HEK293 (cell line): ENCODE results near the gene ARHGAP27.

Experiments used
- CTCF ChIA-PET: fragments of 350-600 bp; formaldehyde crosslinking; extraction: SDS; loops from one replicate; lab custom pipeline; 2021; ENCODE audit warnings: antibody characterized with exemption; lab: Yijun Ruan, JAX
- POLR2A ChIA-PET: fragments of 300-600 bp; formaldehyde crosslinking; extraction: SDS; loops from one replicate; lab custom pipeline; 2020; ENCODE audit warnings: antibody characterized with exemption, inconsistent platforms; lab: Yijun Ruan, JAX
- H3K27ac ChIP-seq: fragments of 200-500 bp; sonication (Bioruptor generic); 2 replicates; pipeline ENCODE4 v1.5.1; 2014; ENCODE audit warnings: low read depth, low read length, control low read depth, inconsistent platforms; ENCODE audit errors: extremely low read depth
- H3K36me3 ChIP-seq, 2 experiments: fragments of 200-500 bp in 1 of 2; sonication (Bioruptor generic) in 1 of 2; 1 replicate in 1 of 2; 2 replicates in 1 of 2; pipeline ENCODE4 v1.5.1; 2014 to 2017; ENCODE audit warnings: inconsistent platforms in 2 of 2, low read length in 2 of 2; ENCODE audit not compliant: control insufficient read depth in 2 of 2, insufficient read depth in 1 of 2
- H3K4me1 ChIP-seq: fragments of 200-500 bp; sonication (Bioruptor generic); 2 replicates; pipeline ENCODE4 v1.5.1; 2014; ENCODE audit warnings: mild to moderate bottlenecking, low read length, inconsistent platforms; ENCODE audit not compliant: control insufficient read depth, insufficient read depth
- H3K4me3 ChIP-seq: 2 replicates; pipeline ENCODE4 v1.5.1; 2011; ENCODE audit warnings: low read depth, mild to moderate bottlenecking, control low read depth, low read length, moderate library complexity
- H3K9me3 ChIP-seq: fragments of 200-500 bp; sonication (Bioruptor generic); 2 replicates; pipeline ENCODE4 v1.5.1; 2014; ENCODE audit warnings: low read depth, low read length, inconsistent platforms; ENCODE audit not compliant: control insufficient read depth, insufficient read depth
- BCL11B ChIP-seq: fragments of 450-650 bp; formaldehyde crosslinking; IDR thresholded peaks from 2 replicates; pipeline ENCODE4 v1.5.1; 2016; ENCODE audit warnings: low read depth, missing biosample characterization, missing genetic modification characterization
- HOXD13 ChIP-seq: sonication (generic); formaldehyde crosslinking; IDR thresholded peaks from 2 replicates; pipeline ENCODE4 v1.8.0; 2022; ENCODE audit warnings: missing genetic modification reagents, borderline replicate concordance
- KLF16 ChIP-seq: fragments of 450-650 bp; formaldehyde crosslinking; IDR thresholded peaks from 2 replicates; pipeline ENCODE4 v1.5.1; 2017; ENCODE audit warnings: missing biosample characterization, missing genetic modification characterization
- MEIS1 ChIP-seq: sonication (generic); formaldehyde crosslinking; IDR thresholded peaks from 2 replicates; pipeline ENCODE4 v1.8.1; 2022; ENCODE audit warnings: missing genetic modification reagents, mild to moderate bottlenecking, borderline replicate concordance
- PRDM4 ChIP-seq: fragments of 450-650 bp; formaldehyde crosslinking; IDR thresholded peaks from 2 replicates; pipeline ENCODE4 v1.5.1; 2017; ENCODE audit warnings: missing biosample characterization, missing genetic modification characterization
- TSHZ1 ChIP-seq: fragments of 450-650 bp; formaldehyde crosslinking; IDR thresholded peaks from 2 replicates; pipeline ENCODE4 v1.5.1; 2016; ENCODE audit warnings: missing biosample characterization, missing genetic modification characterization, borderline replicate concordance
- ZBTB17 ChIP-seq: fragments of 450-650 bp; formaldehyde crosslinking; IDR thresholded peaks from 2 replicates; pipeline ENCODE4 v1.5.1; 2016; ENCODE audit warnings: missing biosample characterization, missing genetic modification characterization
- ZFHX2 ChIP-seq: fragments of 450-650 bp; formaldehyde crosslinking; conservative IDR thresholded peaks from 2 replicates; pipeline ENCODE4 v1.5.1; 2016; ENCODE audit warnings: missing biosample characterization, missing genetic modification characterization
- ZNF112 ChIP-seq: fragments of 450-650 bp; formaldehyde crosslinking; IDR thresholded peaks from 2 replicates; pipeline ENCODE4 v1.5.0; 2017; ENCODE audit warnings: missing biosample characterization, missing genetic modification characterization
- ZNF138 ChIP-seq: fragments of 450-650 bp; formaldehyde crosslinking; IDR thresholded peaks from 2 replicates; pipeline ENCODE4 v1.5.1; 2016; ENCODE audit warnings: missing biosample characterization, missing genetic modification characterization, borderline replicate concordance
- ZNF146 ChIP-seq: fragments of 450-650 bp; formaldehyde crosslinking; IDR thresholded peaks from 2 replicates; pipeline ENCODE4 v1.5.1; 2016; ENCODE audit warnings: missing biosample characterization, missing genetic modification characterization
- ZNF157 ChIP-seq: fragments of 450-650 bp; formaldehyde crosslinking; IDR thresholded peaks from 2 replicates; pipeline ENCODE4 v1.5.1; 2016; ENCODE audit warnings: missing biosample characterization, missing genetic modification characterization
- ZNF16 ChIP-seq: fragments of 450-650 bp; formaldehyde crosslinking; IDR thresholded peaks from 2 replicates; pipeline ENCODE4 v1.5.1; 2016; ENCODE audit warnings: low read depth, missing biosample characterization, missing genetic modification characterization
- ZNF335 ChIP-seq: fragments of 450-650 bp; formaldehyde crosslinking; conservative IDR thresholded peaks from 2 replicates; pipeline ENCODE4 v1.5.1; 2016; ENCODE audit warnings: missing biosample characterization, missing genetic modification characterization
- ZNF423 ChIP-seq: fragments of 450-650 bp; formaldehyde crosslinking; IDR thresholded peaks from 2 replicates; pipeline ENCODE4 v1.5.1; 2016; ENCODE audit warnings: missing biosample characterization, missing genetic modification characterization
- ZNF473 ChIP-seq: fragments of 450-650 bp; formaldehyde crosslinking; IDR thresholded peaks from 2 replicates; pipeline ENCODE4 v1.5.1; 2017; ENCODE audit warnings: missing biosample characterization, missing genetic modification characterization
- ZNF626 ChIP-seq: fragments of 450-650 bp; sonication (Bioruptor Pico); formaldehyde crosslinking; IDR thresholded peaks from 2 replicates; pipeline ENCODE4 v1.5.1; 2018; ENCODE audit warnings: missing biosample characterization, missing genetic modification characterization, inconsistent platforms
- ZNF645 ChIP-seq: fragments of 450-650 bp; formaldehyde crosslinking; IDR thresholded peaks from 2 replicates; pipeline ENCODE4; 2016; ENCODE audit warnings: missing biosample characterization, missing genetic modification characterization
- ZNF660 ChIP-seq: fragments of 450-650 bp; IDR thresholded peaks from 2 replicates; pipeline ENCODE4 v1.5.1; 2018; ENCODE audit warnings: missing biosample characterization, mild to moderate bottlenecking, missing genetic modification characterization
- ZNF692 ChIP-seq: fragments of 450-650 bp; formaldehyde crosslinking; IDR thresholded peaks from 2 replicates; pipeline ENCODE4 v1.5.1; 2016; ENCODE audit warnings: missing biosample characterization, missing genetic modification characterization
- ZNF837 ChIP-seq: fragments of 450-650 bp; formaldehyde crosslinking; IDR thresholded peaks from 2 replicates; pipeline ENCODE4 v1.5.1; 2016; ENCODE audit warnings: missing biosample characterization, missing genetic modification characterization
- ZXDB ChIP-seq: fragments of 450-650 bp; formaldehyde crosslinking; IDR thresholded peaks from 2 replicates; pipeline ENCODE4 v1.5.1; 2016; ENCODE audit warnings: missing biosample characterization, missing genetic modification characterization

ARHGAP27 gene

DNA sequence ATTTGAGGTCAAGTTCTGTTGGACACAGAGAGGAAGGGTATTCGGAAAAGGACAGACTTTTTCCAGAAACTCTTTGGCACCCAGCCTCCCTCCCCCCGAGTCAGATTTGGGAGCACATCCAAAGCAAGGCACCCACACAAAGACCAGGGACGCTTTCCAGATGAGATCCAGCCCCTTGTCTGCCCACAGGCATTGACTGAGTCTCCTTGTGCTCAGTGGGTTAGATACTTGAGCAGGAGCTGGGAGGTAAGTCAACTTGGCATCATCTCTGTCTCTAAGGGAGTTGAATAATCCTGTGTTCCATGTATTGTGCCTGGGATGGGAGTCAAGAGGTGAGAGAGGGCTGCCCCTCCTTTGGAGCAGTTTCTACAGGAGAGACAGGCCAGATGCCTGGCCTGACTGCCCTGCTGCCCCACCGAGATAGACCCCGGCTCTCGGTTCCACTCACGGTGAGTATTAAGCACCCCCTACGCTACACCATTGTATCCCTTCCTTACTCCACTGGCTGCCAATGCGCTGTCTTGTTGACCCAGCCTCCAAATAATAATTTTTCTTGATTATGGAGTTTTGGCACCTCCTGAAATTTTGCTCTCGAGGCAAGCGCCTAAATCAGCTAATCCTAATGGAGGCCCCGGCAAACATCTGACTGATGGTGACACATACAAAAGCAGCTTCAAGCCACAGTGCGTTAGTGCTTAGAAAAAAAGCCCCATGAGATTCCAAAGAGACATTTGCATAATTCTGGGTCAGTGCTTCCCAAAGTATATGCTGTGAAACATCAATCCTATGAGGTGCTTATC is 86.3 kb downstream of the ARHGAP27 start:
- TF ChIP-seq ZBTB17 (tag by site-specific recombination), result peak; percentile 25; the same call in 1 of the 2 replicates
- no peak for TF ChIP-seq MEIS1 (CRISPR knock-in tag)
- peak; percentile 41; the same call in 1 of the 2 replicates for TF ChIP-seq ZFHX2 (tag by site-specific recombination)
- no peak for TF ChIP-seq PRDM4 (tag by site-specific recombination)
- CTCF ChIA-PET, result interaction anchor here (0.6 to 2.3 kb wide), 6 partner anchors 30 to 211 kb away, joined by 3 to 10 read pairs (median 5); partner anchors contain the start of genes ACBD4 and MAP3K14
- H3K9me3 ChIP-seq, result no peaks in the 10 kb centered on the region
- POLR2A ChIA-PET, result interaction anchor here (1.1 to 1.9 kb wide), 3 partner anchors 26 to 69 kb away, joined by 3 to 20 read pairs (median 6); partner anchors contain the start of gene MAP3K14
- H3K36me3 ChIP-seq, result no peaks in the 10 kb centered on the region
- H3K27ac ChIP-seq, result peak overlapping the region; percentile 65; the same call in 1 of the 2 replicates
- H3K4me1 ChIP-seq, result peaks cover 26% of the 10 kb centered on the region
- H3K4me3 ChIP-seq, result no peak overlapping the region

DNA sequence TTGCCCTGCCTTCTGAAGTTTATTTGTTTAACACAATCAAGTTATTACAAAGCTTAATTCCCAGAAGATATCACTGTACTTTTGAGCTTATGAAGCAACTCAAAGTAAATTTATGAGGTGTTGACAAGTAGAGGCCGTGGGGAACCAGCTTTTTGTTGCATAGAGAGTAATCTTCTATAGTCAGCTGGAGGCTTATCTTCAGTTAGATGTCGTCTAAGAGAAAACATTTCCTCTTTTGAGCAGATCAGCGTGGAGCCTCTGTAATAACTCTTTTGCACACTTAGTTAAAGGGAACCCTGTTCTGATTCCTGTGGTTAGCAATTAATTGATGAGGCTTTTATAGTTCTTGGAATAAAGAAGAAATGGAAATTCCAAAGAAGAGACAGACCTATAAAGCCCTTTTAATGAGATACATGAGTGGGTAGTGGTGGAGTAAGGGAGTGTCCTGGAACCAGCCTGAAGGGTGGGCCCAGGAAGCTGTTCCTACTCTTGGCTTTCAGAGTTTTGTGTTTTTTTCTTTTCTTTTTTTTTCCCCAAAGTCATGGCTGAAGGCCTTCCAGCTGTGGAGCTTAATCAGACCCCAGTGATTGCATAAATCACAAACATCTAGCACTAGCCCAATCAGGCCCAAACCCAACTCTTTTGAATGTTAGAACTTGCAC is 87.0 kb downstream of the ARHGAP27 start:
- Histone ChIP-seq H3K9me3 (no peaks in the 10 kb centered on the region), H3K4me3 (no peak overlapping the region), H3K27ac (peak overlapping the region; percentile 65), H3K36me3 (no peaks in the 10 kb centered on the region), H3K4me1 (peaks cover 26% of the 10 kb centered on the region)
- ChIA-PET CTCF (interaction anchor here (0.6 to 2.3 kb wide), 6 partner anchors 11 to 210 kb away, joined by 3 to 10 read pairs (median 6); partner anchors contain the start of genes ACBD4 and MAP3K14), POLR2A (interaction anchor here (0.6 to 1.9 kb wide), 8 partner anchors 8 to 68 kb away, joined by 3 to 20 read pairs (median 4); partner anchors contain the start of gene MAP3K14)
- TF ChIP-seq ZNF16 (no peak), BCL11B (tag by site-specific recombination) (peak; percentile 55; the same call in 1 of the 2 replicates), ZNF692 (tag by site-specific recombination) (peak; percentile 81; the same call in 1 of the 2 replicates), TSHZ1 (peak; percentile 31; the same call in 1 of the 2 replicates), ZNF423 (tag by site-specific recombination) (0 out of 2 replicates have a peak, but pooled peaks have one; percentile 19), ZBTB17 (tag by site-specific recombination) (peak; percentile 30; the same call in 1 of the 2 replicates), ZNF146 (tag by site-specific recombination) (peak; percentile 29; the same call in 1 of the 2 replicates), ZNF112 (no peak), KLF16 (tag by site-specific recombination) (peak; percentile 54; the same call in 1 of the 2 replicates), MEIS1 (CRISPR knock-in tag) (peak; percentile 97), ZNF660 (tag by site-specific recombination) (peak; percentile 38; the same call in 1 of the 2 replicates), ZNF157 (no peak), HOXD13 (peak; percentile 80; the same call in 1 of the 2 replicates), ZNF837 (tag by site-specific recombination) (no peak), ZXDB (peak; percentile 87), ZNF138 (no peak), ZNF473 (tag by site-specific recombination) (no peak), ZNF645 (tag by site-specific recombination) (no peak), ZNF335 (tag by site-specific recombination) (no peak), ZNF626 (no peak)
